Measurements from ENCODE around the gene PEAK1. TPM values are rescaled to one million over a fixed set of nuclear protein-coding genes. Genes with fewer than 3 reads are reported as not detected.

Gene PEAK1
- total and polyA plus RNA-seq, 9 of the 15 experiments (the other 6 are each of a cell fraction or from before 2014, with no cell fraction given), result 0.99 to 22.4 (median 10.8) TPM

GRCh38 chr15:77107531-77108355, 312.2 kb downstream of the PEAK1 start (continued):
- TF ChIP-seq REST (IDR thresholded peaks at IDR 0.05; ENCODE audit: borderline replicate concordance), result peak; percentile 74
- TF ChIP-seq REST (CRISPR knock-in tag; IDR thresholded peaks at IDR 0.05; ENCODE audit: low read depth), result no peak
- no peak for TF ChIP-seq HNRNPUL1 (IDR thresholded peaks at IDR 0.05; ENCODE audit: low read length)
- peak; percentile 63 for TF ChIP-seq SMC3 (conservative IDR thresholded peaks at IDR 0.05; ENCODE audit: insufficient read depth, low read depth, low read length)
- peak; percentile 55; the same call in 1 of the 2 replicates for TF ChIP-seq STAG1 (CRISPR knock-in tag; IDR thresholded peaks at IDR 0.05; ENCODE audit: borderline replicate concordance)
- 0 out of 2 replicates have a peak, but pooled peaks have one; percentile 9 for TF ChIP-seq DEAF1 (CRISPR knock-in tag; IDR thresholded peaks at IDR 0.05)

Measured in K562 (cell line).